ENCODE results near the gene SLC27A5. TPM values are rescaled to one million over a fixed set of nuclear protein-coding genes. Genes with fewer than 3 reads are reported as not detected.
"Not testable (repeated sequence)": the region's sequence is repeated elsewhere in the genome, so short reads cannot be mapped to it uniquely, and the experiment has no call there.

Gene SLC27A5
- total RNA-seq, 2 donors from 2014 or later: 15.1 to 29.1 TPM

- H3K4me3 Mint-ChIP-seq: peak overlapping the region; percentile 30
Observed at GRCh38 chr19:58469241-58470013, 42.4 kb downstream of the SLC27A5 start.

GRCh38 chr19:58468216-58468839 is 43.5 kb downstream of the SLC27A5 start:
- no peaks in the 10 kb centered on the region for H3K36me3 Mint-ChIP-seq
- ATAC-seq (no peak), DNase-seq (ENCODE audit: low spot score) (no peak)
- H3K4me3 Mint-ChIP-seq: peak overlapping the region; percentile 87
- no peaks in the 10 kb centered on the region for H3K27me3 Mint-ChIP-seq
- H3K27ac Mint-ChIP-seq: peak overlapping the region; percentile 46 to 78
- H3K4me1 Mint-ChIP-seq (ENCODE audit: low read depth in 2 of 2): peaks cover 13 to 19% of the 10 kb centered on the region in 2 donors
- H3K9me3 Mint-ChIP-seq: no peaks in the 10 kb centered on the region

More at GRCh38 chr19:58469241-58470013, 42.4 kb downstream of the SLC27A5 start:
- H3K27ac Mint-ChIP-seq: no peak overlapping the region
- H3K4me1 Mint-ChIP-seq (ENCODE audit: low read depth in 2 of 2): peaks cover 13 to 18% of the 10 kb centered on the region in 2 donors
- no peak for ATAC-seq
- DNase-seq (ENCODE audit: low spot score): no peak
- H3K27me3 Mint-ChIP-seq: no peaks in the 10 kb centered on the region
- no peaks in the 10 kb centered on the region for H3K9me3 Mint-ChIP-seq
- H3K36me3 Mint-ChIP-seq: no peaks in the 10 kb centered on the region

- Mint-ChIP-seq H3K9me3 (no peaks in the 10 kb centered on the region), H3K27me3 (no peaks in the 10 kb centered on the region), H3K4me1 (ENCODE audit: low read depth in 2 of 2) (peaks cover 13 to 19% of the 10 kb centered on the region in 2 donors), H3K4me3 (peak within 1 kb of the TSS; percentile 87), H3K36me3 (no peaks in the 10 kb centered on the region), H3K27ac (peak within 1 kb of the TSS; percentile 46 to 78)
- peak; percentile 98 for DNase-seq (ENCODE audit: low spot score)
- peak; percentile 97 to 99 for ATAC-seq
Observed at GRCh38 chr19:58466760-58467589, 44.8 kb downstream of the SLC27A5 start, which contains the start of gene ZNF324. ZNF324 (plus strand) TSS chr19:58467080; CDS start chr19:58469186, 2,106 bp downstream.

DNA sequence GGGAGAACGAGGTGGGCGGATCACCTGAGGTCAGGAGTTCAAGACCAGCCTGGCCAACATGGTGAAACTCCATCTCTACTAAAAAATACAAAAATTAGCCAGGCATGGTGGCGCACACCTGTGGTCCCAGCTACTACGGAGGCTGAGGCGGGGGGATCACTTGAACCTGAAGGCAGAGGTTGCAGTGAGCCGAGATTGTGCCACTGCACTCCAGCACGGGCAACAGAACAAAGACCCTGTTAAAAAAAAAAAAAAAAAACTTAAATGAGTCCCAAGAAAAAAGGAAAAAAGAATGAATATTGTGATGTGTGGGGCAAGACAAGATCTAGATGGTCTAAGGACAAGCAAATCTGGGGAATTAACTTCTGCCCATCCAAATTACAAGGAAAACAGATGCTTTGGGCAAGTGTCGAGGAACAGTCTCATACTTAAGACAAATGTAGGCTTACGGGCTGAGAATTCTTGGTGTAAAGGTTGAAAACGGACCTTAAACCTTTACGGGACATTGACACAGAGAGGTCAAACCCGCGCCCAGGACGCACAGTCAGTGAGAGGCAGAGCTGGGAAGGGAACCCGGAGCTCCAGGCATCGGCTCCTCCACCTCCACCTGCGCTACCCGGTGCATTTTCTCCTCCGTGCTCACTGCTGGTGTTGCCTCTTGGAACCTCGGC is 45.6 kb downstream of the SLC27A5 start:
- ATAC-seq (peak in 1 of 2 donors; percentile 1), DNase-seq (ENCODE audit: low spot score) (no peak)
- Mint-ChIP-seq H3K27ac (peak overlapping the region; percentile 31 to 46), H3K36me3 (no peaks in the 10 kb centered on the region), H3K9me3 (no peaks in the 10 kb centered on the region), H3K4me3 (peak overlapping the region; percentile 87), H3K4me1 (ENCODE audit: low read depth in 2 of 2) (peaks cover 13 to 19% of the 10 kb centered on the region in 2 donors), H3K27me3 (no peaks in the 10 kb centered on the region)

DNA sequence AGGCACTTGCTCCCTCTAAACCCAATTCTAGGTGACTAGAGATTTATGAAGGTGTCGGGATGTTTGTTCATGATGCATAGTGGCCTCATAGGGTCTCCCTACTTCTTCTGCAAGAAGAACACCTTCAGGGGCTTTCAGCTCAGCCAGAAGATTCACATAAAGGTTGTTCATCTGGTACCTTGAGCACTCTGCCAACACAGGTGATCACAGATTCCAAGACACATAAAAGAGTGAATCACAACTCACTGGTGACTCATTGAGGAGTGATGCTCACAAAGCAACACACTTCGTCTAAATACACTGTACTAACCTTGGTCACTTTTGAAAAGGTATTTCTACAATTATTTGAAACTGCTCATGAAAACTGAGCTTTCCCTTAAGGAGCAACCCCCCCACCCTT is 51.8 kb downstream of the SLC27A5 start:
- DNase-seq (ENCODE audit: low spot score) (no peak), ATAC-seq (no peak)
- no peak overlapping the region for H3K4me3 Mint-ChIP-seq
- no peaks in the 10 kb centered on the region for H3K27me3 Mint-ChIP-seq
- peaks cover 0 to 5% of the 10 kb centered on the region in 2 donors for H3K4me1 Mint-ChIP-seq (ENCODE audit: low read depth in 2 of 2)
- H3K36me3 Mint-ChIP-seq: no peaks in the 10 kb centered on the region
- H3K27ac Mint-ChIP-seq: no peak overlapping the region
- no peaks in the 10 kb centered on the region for H3K9me3 Mint-ChIP-seq

DNA sequence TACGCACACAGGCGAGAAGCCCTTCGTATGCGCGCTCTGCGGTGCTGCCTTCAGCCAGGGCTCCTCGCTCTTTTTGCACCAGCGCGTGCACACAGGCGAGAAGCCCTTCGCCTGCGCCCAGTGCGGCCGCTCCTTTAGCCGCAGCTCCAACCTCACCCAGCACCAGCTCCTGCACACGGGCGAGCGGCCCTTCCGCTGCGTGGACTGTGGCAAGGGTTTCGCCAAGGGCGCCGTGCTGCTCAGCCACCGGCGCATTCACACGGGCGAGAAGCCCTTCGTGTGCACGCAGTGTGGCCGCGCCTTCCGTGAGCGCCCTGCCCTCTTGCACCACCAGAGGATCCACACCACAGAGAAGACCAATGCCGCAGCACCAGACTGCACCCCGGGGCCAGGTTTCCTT is 55.7 kb downstream of the SLC27A5 start:
- Mint-ChIP-seq H3K36me3 (no peaks in the 10 kb centered on the region), H3K9me3 (no peaks in the 10 kb centered on the region), H3K4me1 (ENCODE audit: low read depth in 2 of 2) (peaks cover 12 to 16% of the 10 kb centered on the region in 2 donors), H3K27ac (no peak overlapping the region), H3K4me3 (no peak overlapping the region), H3K27me3 (no peaks in the 10 kb centered on the region)
- ATAC-seq (no peak), DNase-seq (ENCODE audit: low spot score) (no peak)

GRCh38 chr19:58455306-58455705 is 56.5 kb downstream of the SLC27A5 start:
- no peak overlapping the region for H3K4me3 Mint-ChIP-seq

GRCh38 chr19:58453743-58454142 is 58.0 kb downstream of the SLC27A5 start:
- no peak for ATAC-seq
- Mint-ChIP-seq H3K4me3 (peak overlapping the region; percentile 38), H3K9me3 (no peaks in the 10 kb centered on the region), H3K27me3 (peaks cover 0 to 9% of the 10 kb centered on the region in 2 donors), H3K27ac (no peak overlapping the region), H3K36me3 (peaks cover 6% of the 10 kb centered on the region), H3K4me1 (ENCODE audit: low read depth in 2 of 2) (peaks cover 19 to 23% of the 10 kb centered on the region in 2 donors)
- DNase-seq (ENCODE audit: low spot score): no peak

More at GRCh38 chr19:58455306-58455705, 56.5 kb downstream of the SLC27A5 start:
- H3K36me3 Mint-ChIP-seq: no peaks in the 10 kb centered on the region
- ATAC-seq: no peak
- DNase-seq (ENCODE audit: low spot score): no peak
- no peaks in the 10 kb centered on the region for H3K9me3 Mint-ChIP-seq
- H3K4me1 Mint-ChIP-seq (ENCODE audit: low read depth in 2 of 2): peaks cover 19 to 23% of the 10 kb centered on the region in 2 donors
- peaks cover 0 to 2% of the 10 kb centered on the region in 2 donors for H3K27me3 Mint-ChIP-seq
- H3K27ac Mint-ChIP-seq: no peak overlapping the region

DNA sequence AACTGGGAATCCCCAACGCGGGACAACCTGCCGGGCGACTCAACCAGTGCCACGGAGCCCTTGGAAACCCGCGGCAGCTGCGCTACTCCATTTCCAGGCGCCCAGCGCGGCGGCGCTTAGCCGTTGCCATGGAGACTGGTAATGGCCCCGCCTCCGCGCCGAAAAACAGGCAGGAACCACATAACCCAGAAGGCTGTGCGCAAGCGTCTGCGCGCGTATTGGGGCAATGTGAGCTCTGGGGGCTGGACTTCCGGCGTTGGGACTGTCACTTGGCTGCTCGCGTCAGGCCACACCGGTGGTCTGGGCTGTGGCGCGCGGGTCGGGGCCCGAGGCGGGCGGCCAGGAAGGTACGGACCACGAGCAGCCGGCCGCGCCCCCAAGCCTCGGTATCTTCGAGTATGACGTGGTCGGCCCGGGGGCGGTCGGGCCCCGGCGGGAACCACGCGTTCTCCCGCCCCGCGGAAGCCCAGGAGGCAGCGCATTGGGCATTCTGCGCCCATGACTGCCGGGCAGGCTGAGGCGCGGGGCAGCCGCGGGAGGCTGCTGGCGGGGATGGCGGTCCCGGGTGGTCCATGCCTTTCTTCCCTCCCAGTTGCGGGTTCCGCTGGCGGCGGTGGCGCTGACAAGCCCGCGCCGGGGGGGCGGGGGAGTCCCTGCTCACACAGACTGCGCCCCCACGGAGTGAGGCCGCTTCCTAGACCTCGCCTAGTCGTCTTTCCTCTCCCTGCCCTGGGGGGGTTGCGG is 60.3 kb downstream of the SLC27A5 start, which contains the start of gene ZNF324B:
ZNF324B (plus strand) TSS at position 265 of the 744 bp plus-strand sequence. CDS start 2,080 bp downstream, outside the sequence.
- Mint-ChIP-seq H3K27ac (peak within 1 kb of the TSS; percentile 11 to 57), H3K27me3 (peaks cover 12 to 18% of the 10 kb centered on the region in 2 donors), H3K9me3 (no peaks in the 10 kb centered on the region), H3K36me3 (peaks cover 15% of the 10 kb centered on the region), H3K4me3 (peak within 1 kb of the TSS; percentile 93), H3K4me1 (ENCODE audit: low read depth in 2 of 2) (peaks cover 19 to 20% of the 10 kb centered on the region in 2 donors)
- DNase-seq (ENCODE audit: low spot score): peak; percentile 95
- ATAC-seq: peak; percentile 98 to 99

- Mint-ChIP-seq H3K27ac (peak overlapping the region; percentile 11 to 57), H3K36me3 (peaks cover 15% of the 10 kb centered on the region), H3K9me3 (no peaks in the 10 kb centered on the region), H3K4me3 (peak overlapping the region; percentile 93), H3K27me3 (peaks cover 12 to 18% of the 10 kb centered on the region in 2 donors), H3K4me1 (ENCODE audit: low read depth in 2 of 2) (peaks cover 19 to 20% of the 10 kb centered on the region in 2 donors)
- ATAC-seq: no peak
- DNase-seq (ENCODE audit: low spot score): no peak
Observed at GRCh38 chr19:58450856-58451357, 60.9 kb downstream of the SLC27A5 start.

DNA sequence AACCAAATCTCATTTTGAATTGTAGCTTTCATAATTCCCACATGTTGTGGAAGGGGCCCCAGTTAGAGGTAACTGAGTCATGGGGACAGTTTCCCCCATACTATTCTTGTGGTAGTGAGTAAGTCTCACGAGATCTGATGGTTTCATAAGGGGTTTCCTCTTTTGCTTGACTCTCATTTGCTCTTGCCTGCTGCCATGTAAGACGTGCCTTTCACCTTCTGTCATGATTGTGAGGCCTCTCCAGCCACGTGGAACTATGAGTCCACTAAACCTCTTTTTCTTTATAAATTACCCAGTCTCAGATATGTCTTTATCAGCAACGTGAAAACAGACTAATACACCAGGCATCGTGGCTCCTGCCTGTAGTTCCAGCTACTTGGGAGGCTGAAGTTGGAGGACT is 61.8 kb downstream of the SLC27A5 start:
- H3K4me3 Mint-ChIP-seq; ATAC-seq; DNase-seq (ENCODE audit: low spot score); H3K9me3 Mint-ChIP-seq: not testable (repeated sequence)
- Mint-ChIP-seq H3K27ac (peak overlapping the region in 1 of 2 donors; percentile 11), H3K4me1 (ENCODE audit: low read depth in 2 of 2) (peaks cover 19 to 20% of the 10 kb centered on the region in 2 donors), H3K36me3 (peaks cover 15% of the 10 kb centered on the region), H3K27me3 (peaks cover 12 to 18% of the 10 kb centered on the region in 2 donors)

- H3K36me3 Mint-ChIP-seq: peaks cover 15% of the 10 kb centered on the region
- not testable (repeated sequence) for H3K9me3 Mint-ChIP-seq
- peaks cover 18 to 19% of the 10 kb centered on the region in 2 donors for H3K4me1 Mint-ChIP-seq (ENCODE audit: low read depth in 2 of 2)
Observed at GRCh38 chr19:58448860-58449259, 62.9 kb downstream of the SLC27A5 start.

More at GRCh38 chr19:58448860-58449259, 62.9 kb downstream of the SLC27A5 start:
- not testable (repeated sequence) for ATAC-seq; H3K4me3 Mint-ChIP-seq; H3K27ac Mint-ChIP-seq; DNase-seq (ENCODE audit: low spot score)
- peaks cover 12 to 22% of the 10 kb centered on the region in 2 donors for H3K27me3 Mint-ChIP-seq
